Stimulated activated CD4-positive, alpha-beta T cell treated with anti-CD3 and anti-CD28 coated beads, Interleukin-1b, Interleukin-23, amount 100 ng/mL, for 1 hour (primary cell): ENCODE data around the gene YY1AP1.
"Not testable (repeated sequence)": the region's sequence is repeated elsewhere in the genome, so short reads cannot be mapped to it uniquely, and the experiment has no call there.

Experiments
- DNase-seq, 2 donors: peaks; one replicate each; pipeline ENCODE4 v3.0.0-alpha.2; 2020; ENCODE audit warnings: low read depth in 2 of 2

The YY1AP1 gene

GRCh38 chr1:155695072-155695471 lies 6.5 kb upstream of the YY1AP1 start:
- DNase-seq = no peak

- DNase-seq = no peak
Measured at GRCh38 chr1:155694167-155694566, 5.6 kb upstream of the YY1AP1 start.

GRCh38 chr1:155691992-155692528 lies 3.5 kb upstream of the YY1AP1 start:
- no peak for DNase-seq

- not testable (repeated sequence) for DNase-seq
Measured at GRCh38 chr1:155689081-155689607, 570 bp upstream of the YY1AP1 start, which contains the start of gene DAP3. TSS of gene DAP3 (plus strand) at chr1:155689091. CDS start at chr1:155709780, 20,689 bp downstream.

GRCh38 chr1:155687705-155688323 lies 760 bp downstream of the YY1AP1 start:
- peak in 1 of 2 donors; percentile 4 for DNase-seq

GRCh38 chr1:155681776-155682175 lies 6.8 kb downstream of the YY1AP1 start:
- no peak for DNase-seq

GRCh38 chr1:155680531-155680930 lies 8.0 kb downstream of the YY1AP1 start:
- no peak for DNase-seq

- DNase-seq = not testable (repeated sequence)
Measured at GRCh38 chr1:155678992-155679391, 9.6 kb downstream of the YY1AP1 start.

GRCh38 chr1:155678027-155678426 lies 10.5 kb downstream of the YY1AP1 start:
- DNase-seq = no peak

GRCh38 chr1:155673003-155673402 lies 15.6 kb downstream of the YY1AP1 start:
- no peak for DNase-seq

GRCh38 chr1:155671750-155672149 lies 16.8 kb downstream of the YY1AP1 start:
- no peak for DNase-seq

- no peak for DNase-seq
Measured at GRCh38 chr1:155669233-155670162, 19.1 kb downstream of the YY1AP1 start.

GRCh38 chr1:155661239-155661638 lies 27.3 kb downstream of the YY1AP1 start:
- not testable (repeated sequence) for DNase-seq

GRCh38 chr1:155657463-155657862 lies 31.1 kb downstream of the YY1AP1 start:
- DNase-seq = no peak

GRCh38 chr1:155652951-155653350 lies 35.6 kb downstream of the YY1AP1 start:
- DNase-seq = no peak

GRCh38 chr1:155651861-155652661 lies 36.5 kb downstream of the YY1AP1 start:
- DNase-seq = no peak

- no peak for DNase-seq
Measured at GRCh38 chr1:155650231-155650757, 38.3 kb downstream of the YY1AP1 start.

GRCh38 chr1:155649676-155650075 lies 38.9 kb downstream of the YY1AP1 start:
- DNase-seq = no peak

GRCh38 chr1:155648207-155649147 lies 40.1 kb downstream of the YY1AP1 start:
- no peak for DNase-seq

GRCh38 chr1:155646307-155646706 lies 42.3 kb downstream of the YY1AP1 start:
- no peak for DNase-seq
